Neural crest cell (in vitro differentiated cells): Measurements from ENCODE around the gene KANK3. TPM values are rescaled to one million over a fixed set of nuclear protein-coding genes. Genes with fewer than 3 reads are reported as not detected.
"Not testable (repeated sequence)": the region's sequence is repeated elsewhere in the genome, so short reads cannot be mapped to it uniquely, and the experiment has no call there.

ENCODE experiments used
- DNase-seq: peaks from one replicate; pipeline ENCODE4 v3.0.0; 2021; ENCODE audit warnings: low read depth, mixed read lengths, low spot score
- H3K27ac Mint-ChIP-seq: one replicate; pipeline ENCODE4 v1.8.0; 2021; ENCODE audit warnings: mild to moderate bottlenecking, mixed read lengths; ENCODE audit not compliant: unreplicated experiment
- H3K27me3 Mint-ChIP-seq: 2 replicates; pipeline ENCODE4 v1.8.0; 2021; ENCODE audit warnings: low read depth, mild to moderate bottlenecking, mixed read lengths
- H3K36me3 Mint-ChIP-seq: 2 replicates; pipeline ENCODE4 v1.8.0; 2021; ENCODE audit warnings: low read depth, mild to moderate bottlenecking, mixed read lengths
- H3K4me1 Mint-ChIP-seq: 2 replicates; pipeline ENCODE4 v1.8.0; 2021; ENCODE audit warnings: mixed read lengths
- H3K4me3 Mint-ChIP-seq: one replicate; pipeline ENCODE4 v1.8.0; 2021; ENCODE audit warnings: mild to moderate bottlenecking, mixed read lengths
- H3K9me3 Mint-ChIP-seq: 2 replicates; pipeline ENCODE4 v1.8.0; 2021; ENCODE audit warnings: mixed read lengths
- total RNA-seq: library from RNA; stranded (reverse); gene quantifications from 2 replicates; pipeline ENCODE4 v1.2.1, GENCODE V29; 2021
- TF ChIP-seq, protein P1 (sequence below): fragments of 200-600 bp; sonication (generic); conservative IDR thresholded peaks from 2 replicates; pipeline ENCODE4 v1.5.0; 2021; ENCODE audit warnings: antibody characterized with exemption, mild to moderate bottlenecking

KANK3 gene
- total RNA-seq, 1 donor from 2014 or later: 0.77 TPM

DNA sequence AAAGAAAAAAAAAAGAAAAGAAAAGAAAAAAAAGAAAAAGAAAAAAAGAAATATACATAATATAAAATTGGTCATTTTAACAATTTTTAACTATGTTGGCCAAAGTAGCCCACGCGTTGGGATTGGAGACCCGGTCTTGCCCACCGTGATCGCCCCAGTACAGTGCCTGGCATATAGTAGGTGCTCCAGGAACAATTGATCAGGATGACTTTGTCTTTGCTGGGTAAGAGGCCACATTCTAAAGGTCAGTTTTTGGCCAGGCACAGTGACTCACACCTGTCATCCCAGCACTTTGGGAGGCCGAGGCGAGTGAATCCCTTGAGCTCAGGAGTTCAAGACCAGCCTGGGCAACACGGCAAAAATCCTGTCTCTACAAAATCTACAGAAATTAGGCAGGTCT lies 17.1 kb upstream of the KANK3 start:
- Mint-ChIP-seq H3K9me3 (no peaks in the 10 kb centered on the region), H3K4me3 (no peak overlapping the region), H3K27ac (no peak overlapping the region), H3K27me3 (peaks cover 38% of the 10 kb centered on the region), H3K4me1 (peaks cover 15% of the 10 kb centered on the region), H3K36me3 (no peaks in the 10 kb centered on the region)
- TF ChIP-seq, protein P1, sequence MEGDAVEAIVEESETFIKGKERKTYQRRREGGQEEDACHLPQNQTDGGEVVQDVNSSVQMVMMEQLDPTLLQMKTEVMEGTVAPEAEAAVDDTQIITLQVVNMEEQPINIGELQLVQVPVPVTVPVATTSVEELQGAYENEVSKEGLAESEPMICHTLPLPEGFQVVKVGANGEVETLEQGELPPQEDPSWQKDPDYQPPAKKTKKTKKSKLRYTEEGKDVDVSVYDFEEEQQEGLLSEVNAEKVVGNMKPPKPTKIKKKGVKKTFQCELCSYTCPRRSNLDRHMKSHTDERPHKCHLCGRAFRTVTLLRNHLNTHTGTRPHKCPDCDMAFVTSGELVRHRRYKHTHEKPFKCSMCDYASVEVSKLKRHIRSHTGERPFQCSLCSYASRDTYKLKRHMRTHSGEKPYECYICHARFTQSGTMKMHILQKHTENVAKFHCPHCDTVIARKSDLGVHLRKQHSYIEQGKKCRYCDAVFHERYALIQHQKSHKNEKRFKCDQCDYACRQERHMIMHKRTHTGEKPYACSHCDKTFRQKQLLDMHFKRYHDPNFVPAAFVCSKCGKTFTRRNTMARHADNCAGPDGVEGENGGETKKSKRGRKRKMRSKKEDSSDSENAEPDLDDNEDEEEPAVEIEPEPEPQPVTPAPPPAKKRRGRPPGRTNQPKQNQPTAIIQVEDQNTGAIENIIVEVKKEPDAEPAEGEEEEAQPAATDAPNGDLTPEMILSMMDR: no peak
- no peak for DNase-seq

DNA sequence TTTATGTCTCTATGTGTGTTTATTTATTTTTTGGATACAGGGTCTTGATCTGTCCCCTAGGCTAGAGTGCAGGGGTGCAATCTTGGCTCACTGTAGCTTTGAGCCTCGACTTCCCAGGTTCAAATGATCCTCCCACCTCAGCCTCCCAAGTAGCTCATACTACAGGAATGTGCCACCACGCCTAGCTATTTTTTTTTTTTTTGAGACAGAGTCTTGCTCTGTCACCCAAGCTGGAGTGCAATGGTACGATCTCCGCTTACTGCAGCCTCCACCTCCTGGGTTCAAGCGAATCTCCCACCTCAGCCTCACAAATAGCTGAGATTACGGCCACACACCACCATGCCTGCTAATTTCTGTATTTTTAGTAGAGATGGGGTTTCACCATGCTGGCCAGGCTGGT lies 15.9 kb upstream of the KANK3 start:
- no peaks in the 10 kb centered on the region for H3K9me3 Mint-ChIP-seq
- DNase-seq: no peak
- TF ChIP-seq, protein P1: no peak
- no peaks in the 10 kb centered on the region for H3K36me3 Mint-ChIP-seq
- H3K27ac Mint-ChIP-seq: no peak overlapping the region
- H3K4me1 Mint-ChIP-seq: peaks cover 16% of the 10 kb centered on the region
- no peak overlapping the region for H3K4me3 Mint-ChIP-seq
- peaks cover 26% of the 10 kb centered on the region for H3K27me3 Mint-ChIP-seq

DNA sequence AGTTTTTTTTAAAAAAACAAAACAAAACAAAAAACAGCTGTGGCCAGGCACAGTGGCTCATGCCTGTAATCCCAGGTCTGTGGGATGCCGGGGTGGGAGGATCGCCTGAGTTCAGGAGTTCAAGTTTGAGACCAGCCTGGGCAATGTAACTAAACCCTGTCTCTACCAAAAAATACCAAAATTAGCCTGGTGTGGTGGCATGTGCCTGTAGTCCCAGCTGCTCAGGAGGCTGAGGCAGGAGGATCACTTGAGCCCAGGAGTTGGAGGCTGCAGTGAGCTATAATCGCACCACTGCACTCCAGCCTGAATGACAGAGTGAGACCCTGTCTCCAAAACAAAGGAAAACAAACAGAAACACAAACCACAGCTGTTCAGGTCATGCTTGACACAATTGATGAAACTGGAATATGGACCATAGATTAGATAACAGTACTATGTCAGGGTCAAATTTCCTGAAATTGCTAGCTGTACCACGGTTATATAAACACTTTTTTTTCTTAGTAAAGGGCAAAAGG lies 14.0 kb upstream of the KANK3 start:
- TF ChIP-seq, protein P1: no peak
- Mint-ChIP-seq H3K36me3 (no peaks in the 10 kb centered on the region), H3K4me3 (no peak overlapping the region), H3K9me3 (no peaks in the 10 kb centered on the region), H3K4me1 (peaks cover 15% of the 10 kb centered on the region), H3K27me3 (peaks cover 8% of the 10 kb centered on the region), H3K27ac (no peak overlapping the region)
- DNase-seq: no peak

GRCh38 chr19:8355631-8356402 lies 12.8 kb upstream of the KANK3 start:
- H3K4me1 Mint-ChIP-seq: peaks cover 17% of the 10 kb centered on the region
- H3K27ac Mint-ChIP-seq: no peak overlapping the region
- H3K27me3 Mint-ChIP-seq: peaks cover 3% of the 10 kb centered on the region
- H3K9me3 Mint-ChIP-seq: no peaks in the 10 kb centered on the region
- no peak overlapping the region for H3K4me3 Mint-ChIP-seq
- H3K36me3 Mint-ChIP-seq: no peaks in the 10 kb centered on the region
- DNase-seq: no peak
- TF ChIP-seq, protein P1: no peak

DNA sequence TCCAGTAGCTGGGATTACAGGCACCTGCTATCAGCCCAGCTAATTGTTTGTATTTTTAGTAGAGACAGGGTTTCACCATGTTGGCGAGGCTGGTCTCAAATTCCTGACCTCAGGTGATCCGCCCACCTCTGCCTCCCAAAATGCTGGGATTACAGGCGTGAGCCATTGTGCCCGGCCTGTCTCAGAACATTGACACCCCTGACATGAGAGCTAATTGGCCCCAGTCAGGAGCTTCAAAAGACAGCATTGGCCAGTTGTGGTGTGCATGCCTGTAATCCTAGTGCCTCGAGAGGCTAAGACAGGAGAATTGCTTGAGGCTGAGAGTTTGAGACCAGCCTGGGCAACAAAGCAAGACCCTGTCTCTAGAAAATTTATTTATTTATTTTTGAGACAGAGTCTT lies 9.8 kb upstream of the KANK3 start:
- not testable (repeated sequence) for H3K4me3 Mint-ChIP-seq, DNase-seq, H3K9me3 Mint-ChIP-seq

GRCh38 chr19:8352134-8352827 lies 9.2 kb upstream of the KANK3 start:
- no peaks in the 10 kb centered on the region for H3K9me3 Mint-ChIP-seq
- H3K4me3 Mint-ChIP-seq: peak overlapping the region; percentile 27
- no peak overlapping the region for H3K27ac Mint-ChIP-seq
- no peaks in the 10 kb centered on the region for H3K36me3 Mint-ChIP-seq
- peaks cover 22% of the 10 kb centered on the region for H3K4me1 Mint-ChIP-seq
- H3K27me3 Mint-ChIP-seq: peaks cover 4% of the 10 kb centered on the region
- TF ChIP-seq, protein P1: no peak
- DNase-seq: no peak

More for the DNA sequence above, 9.8 kb upstream of the KANK3 start:
- H3K27me3 Mint-ChIP-seq, H3K36me3 Mint-ChIP-seq, H3K27ac Mint-ChIP-seq: not testable (repeated sequence)
- peaks cover 18% of the 10 kb centered on the region for H3K4me1 Mint-ChIP-seq

- not testable (repeated sequence) for H3K27me3 Mint-ChIP-seq, H3K27ac Mint-ChIP-seq, H3K36me3 Mint-ChIP-seq, DNase-seq, H3K9me3 Mint-ChIP-seq, H3K4me3 Mint-ChIP-seq
- H3K4me1 Mint-ChIP-seq: peaks cover 14% of the 10 kb centered on the region
Measured at GRCh38 chr19:8349629-8350372, 6.7 kb upstream of the KANK3 start.
